ENCODE data around the gene FAM118B.
A peak's percentile ranks its signal among the peaks of the same experiment; 100 is the strongest.
"Not testable (repeated sequence)": the region's sequence is repeated elsewhere in the genome, so short reads cannot be mapped to it uniquely, and the experiment has no call there.

Gene FAM118B

DNA sequence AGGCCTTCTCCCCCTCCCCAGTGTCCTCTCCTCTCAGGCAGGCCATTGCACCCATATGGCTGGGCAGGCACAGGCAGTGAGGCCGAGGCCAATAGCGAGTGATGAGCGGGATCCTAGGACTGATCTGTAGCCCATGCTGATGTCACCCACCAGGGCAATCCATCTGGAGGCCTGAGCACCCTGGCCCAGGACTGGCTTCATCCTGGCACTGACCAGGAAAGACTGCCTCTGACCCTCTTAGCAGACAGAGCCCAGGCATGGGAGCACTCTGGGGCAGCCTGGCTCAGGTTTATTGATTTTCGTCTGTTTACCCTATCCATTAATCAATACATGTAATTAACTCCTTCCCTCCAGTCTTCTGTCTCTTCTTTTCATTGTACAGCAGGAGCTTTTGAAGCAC lies 66.2 kb downstream of the FAM118B start:
- DNase-seq (ENCODE audit: low read depth), result no peak

DNA sequence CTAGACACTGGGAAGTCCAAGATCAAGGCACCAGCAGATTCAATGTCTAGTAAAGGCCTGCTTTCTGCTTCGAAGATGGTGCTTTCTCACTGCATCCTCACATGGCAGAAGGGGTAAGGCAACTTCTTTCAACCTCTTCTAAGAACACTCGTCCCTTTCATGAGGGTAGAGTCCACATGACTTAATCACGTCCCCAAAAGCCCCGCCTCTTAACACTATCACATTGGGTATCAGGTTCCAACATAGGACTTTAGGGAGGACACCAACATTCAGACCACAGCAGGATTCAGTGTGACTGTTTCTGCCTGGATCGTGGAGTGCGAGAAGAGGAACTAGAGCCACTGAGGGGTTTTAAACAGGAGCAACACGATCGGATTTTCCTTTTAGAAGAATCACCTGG lies 67.6 kb downstream of the FAM118B start:
- no peak for DNase-seq (ENCODE audit: low read depth)

DNA sequence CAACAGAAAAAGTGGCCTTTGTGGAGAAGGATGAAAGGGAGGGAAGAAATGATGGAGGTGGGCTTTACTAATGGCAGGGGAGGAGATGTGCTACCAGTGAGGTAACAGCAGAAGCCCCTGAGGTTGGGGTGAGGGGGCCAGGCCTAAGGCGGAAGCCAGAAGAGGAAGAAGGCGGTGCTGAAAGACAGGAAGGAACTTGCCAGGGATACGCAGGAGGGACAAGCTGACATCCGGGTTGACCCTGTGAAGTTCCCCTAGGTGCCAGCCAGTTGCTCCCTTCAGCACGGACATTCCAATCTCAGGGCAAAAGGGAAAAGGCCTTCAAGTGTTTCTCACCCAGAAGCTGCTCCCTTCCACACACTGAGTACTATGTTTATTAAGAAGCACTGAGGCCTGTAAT lies 69.0 kb downstream of the FAM118B start:
- DNase-seq (ENCODE audit: low read depth), result no peak

- DNase-seq (ENCODE audit: low read depth), result no peak
These were observed 69.7 kb downstream of the FAM118B start for GRCh38 chr11:126281245-126281644.

DNA sequence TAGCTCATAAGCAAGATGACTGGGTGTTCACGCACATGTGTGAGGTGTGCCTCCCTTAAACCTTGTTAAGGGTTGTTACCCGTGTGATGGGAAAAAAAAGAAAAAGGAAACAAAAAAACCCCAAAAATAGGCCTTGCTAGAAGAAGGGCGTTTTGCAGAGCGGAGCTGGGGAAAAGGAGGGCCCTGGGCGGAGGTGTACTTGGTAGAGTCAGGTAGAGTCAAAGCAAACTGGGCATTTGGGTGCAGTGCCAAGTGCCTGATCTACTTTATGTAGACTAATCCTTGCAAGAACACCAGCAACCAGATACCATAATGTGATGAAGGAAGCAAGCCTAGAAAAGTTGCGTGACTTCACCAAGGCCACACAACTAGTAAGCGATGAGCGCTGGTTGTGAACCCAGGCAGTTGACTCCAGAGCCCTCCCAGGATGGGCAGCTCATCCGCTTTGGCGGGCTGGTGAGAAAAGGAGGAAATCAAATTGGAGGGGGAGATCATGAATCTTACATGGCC lies 70.1 kb downstream of the FAM118B start:
- no peak for DNase-seq (ENCODE audit: low read depth)

DNA sequence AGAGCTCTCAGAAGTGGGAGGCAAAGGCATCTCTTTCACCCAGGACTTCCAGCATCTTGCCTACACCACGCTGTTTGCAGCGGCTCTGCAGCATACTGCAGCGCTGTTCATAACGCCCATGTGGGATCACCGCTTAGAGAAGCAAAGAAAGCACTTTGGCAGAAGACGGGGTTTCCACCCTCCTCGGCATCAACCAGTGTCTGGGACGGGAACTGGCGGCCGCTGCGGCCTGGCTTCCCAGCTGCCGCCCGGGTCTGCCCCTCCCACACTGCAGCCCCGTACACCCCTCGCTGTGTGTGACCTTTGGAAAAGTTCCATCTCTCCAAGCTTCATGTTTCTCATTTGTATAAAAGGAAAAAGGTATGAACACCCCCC lies 70.8 kb downstream of the FAM118B start:
- DNase-seq (ENCODE audit: low read depth), result peak; percentile 19

DNA sequence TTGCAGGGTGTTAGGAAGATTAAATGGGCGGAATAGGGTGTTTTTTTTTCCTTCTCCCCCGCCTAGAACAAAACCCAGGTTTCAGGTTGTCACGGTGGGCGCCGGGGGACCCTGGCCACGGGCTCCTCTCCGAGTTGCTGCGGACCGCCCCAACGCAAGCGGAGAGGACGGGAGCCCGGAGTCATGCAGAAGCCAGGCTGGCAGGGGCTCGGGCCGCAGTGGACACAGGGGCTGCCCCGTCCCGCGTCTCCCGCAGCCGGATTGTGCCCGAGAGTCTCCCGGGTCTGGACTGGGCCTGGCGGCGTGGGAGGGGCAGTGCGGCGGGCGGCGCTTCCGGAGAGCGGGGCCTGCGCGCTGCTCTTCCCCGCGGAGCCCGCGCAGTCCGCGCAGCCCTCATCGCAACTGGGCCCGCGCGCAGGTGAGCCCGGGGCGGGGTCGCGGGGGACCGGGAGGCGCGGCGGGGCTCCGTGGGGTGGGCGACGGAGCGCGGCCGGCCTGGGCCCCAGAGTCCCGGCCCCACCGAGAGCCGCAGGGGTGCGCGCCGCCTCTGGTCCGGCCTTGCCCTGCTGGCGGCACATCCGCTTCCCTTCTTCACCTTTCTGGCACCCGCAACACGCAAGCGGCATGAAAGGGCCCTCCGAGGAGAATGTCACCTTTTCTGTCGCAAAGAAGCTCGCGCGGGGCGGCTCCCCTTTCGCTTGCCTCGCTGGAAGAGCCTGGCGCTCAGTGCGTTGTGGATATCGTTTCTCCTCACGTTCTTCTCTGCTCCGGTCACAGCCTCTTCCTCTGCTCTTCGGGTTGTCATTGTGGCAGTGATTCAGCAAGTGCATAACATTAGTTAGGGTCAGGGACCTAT lies 71.4 kb downstream of the FAM118B start, which contains the start of gene TIRAP:
Gene TIRAP (plus strand): TSS at position 358 of the 856 bp plus-strand sequence. CDS start 7,802 bp downstream, outside the sequence.
- peak; percentile 38 for DNase-seq (ENCODE audit: low read depth)

DNA sequence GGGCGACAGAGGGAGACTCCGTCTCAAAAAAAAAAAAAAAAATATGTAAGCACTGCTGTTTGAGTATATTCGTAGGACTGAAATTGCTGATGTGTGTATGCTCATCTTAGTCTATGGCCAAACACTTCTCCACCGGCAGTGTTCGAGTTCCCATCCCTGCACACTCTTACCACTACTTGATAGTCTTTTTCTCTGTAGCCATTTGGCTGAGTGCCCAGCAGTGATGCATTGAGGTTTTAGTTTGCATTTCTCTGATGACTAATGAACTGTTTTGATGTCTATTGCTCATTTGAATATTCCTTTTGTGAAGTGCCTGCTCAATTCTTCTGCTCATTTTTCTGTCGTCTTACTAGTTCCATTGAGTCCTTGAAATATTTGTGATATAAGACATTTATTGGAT lies 73.2 kb downstream of the FAM118B start:
- DNase-seq (ENCODE audit: low read depth), result peak; percentile 76

- no peak for DNase-seq (ENCODE audit: low read depth)
These were observed 76.7 kb downstream of the FAM118B start for GRCh38 chr11:126288237-126288636.

DNA sequence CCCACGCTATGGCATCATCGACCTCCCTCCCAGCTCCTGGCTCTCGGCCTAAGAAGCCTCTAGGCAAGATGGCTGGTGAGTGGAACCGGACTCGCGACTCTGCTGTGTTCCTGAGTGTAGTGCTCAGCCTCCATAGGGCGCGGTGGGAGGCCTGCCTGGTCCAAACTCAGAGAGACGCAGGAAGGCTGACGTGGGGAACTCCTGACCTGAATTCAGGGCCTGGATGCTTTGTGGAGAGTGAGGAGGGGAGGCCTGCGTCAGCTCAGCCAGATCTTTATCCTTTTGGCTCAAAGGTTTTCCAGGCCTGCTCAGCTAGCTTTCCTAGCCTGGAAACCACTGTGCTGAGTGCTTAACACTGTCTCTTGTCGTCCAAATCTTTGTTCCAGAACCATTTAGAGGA lies 79.3 kb downstream of the FAM118B start:
- no peak for DNase-seq (ENCODE audit: low read depth)

DNA sequence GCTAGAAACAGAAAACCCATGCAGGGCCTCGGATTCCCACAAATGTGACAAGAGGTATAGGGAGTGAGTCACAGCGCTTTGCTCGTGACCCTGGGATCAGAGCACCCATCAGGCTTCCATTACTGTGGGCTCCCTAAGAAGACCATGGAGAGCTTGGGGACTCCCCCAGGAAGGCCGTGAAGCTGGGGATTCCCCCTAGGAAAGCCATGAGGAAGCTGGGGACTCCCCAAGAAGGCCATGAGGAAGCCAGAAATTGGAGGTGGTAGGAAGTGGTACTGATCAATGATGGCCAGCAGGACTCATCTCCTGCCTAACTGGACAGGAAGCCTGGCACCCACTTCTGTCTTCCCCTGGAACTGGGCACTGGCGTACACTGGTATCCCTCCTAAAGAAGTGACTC lies 82.1 kb downstream of the FAM118B start:
- no peak for DNase-seq (ENCODE audit: low read depth)

- DNase-seq (ENCODE audit: low read depth), result no peak
These were observed 85.4 kb downstream of the FAM118B start for GRCh38 chr11:126297004-126297403.

GRCh38 chr11:126303623-126304456 lies 92.3 kb downstream of the FAM118B start, which contains the start of gene DCPS:
DCPS (plus strand) TSS chr11:126304060; CDS start chr11:126304081, 21 bp downstream.
- DNase-seq (ENCODE audit: low read depth), result peak; percentile 77

DNA sequence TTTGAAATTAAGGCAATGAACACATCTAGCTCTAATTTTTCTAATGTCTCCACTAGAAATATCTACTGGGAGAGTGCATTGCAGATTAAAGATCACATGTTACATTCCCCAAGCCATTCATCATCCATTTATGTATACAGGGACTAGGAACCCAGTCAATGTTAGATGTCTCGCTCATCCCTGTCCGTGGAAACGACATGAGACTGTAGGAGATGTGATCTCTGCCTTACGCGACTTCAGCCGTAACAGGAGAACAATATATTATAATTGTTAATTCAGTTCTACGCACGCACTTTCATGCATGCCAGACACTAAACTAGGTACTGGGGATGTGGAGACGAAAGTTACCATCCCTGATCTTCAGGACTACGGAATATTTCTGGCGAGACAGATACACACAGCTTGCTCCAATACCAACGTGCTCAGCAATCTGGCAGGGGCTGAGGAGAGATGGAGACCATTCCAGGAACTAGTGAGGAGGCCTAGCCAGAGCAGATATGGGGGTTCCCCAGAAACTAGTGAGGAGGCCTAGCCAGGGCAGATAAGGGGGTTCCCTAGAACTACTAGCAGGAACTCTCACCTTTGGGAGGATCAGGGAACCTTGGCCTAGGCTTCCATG lies 93.0 kb downstream of the FAM118B start:
- no peak for DNase-seq (ENCODE audit: low read depth)

- DNase-seq (ENCODE audit: low read depth), result no peak
These were observed 94.1 kb downstream of the FAM118B start for GRCh38 chr11:126305699-126306098.

- DNase-seq (ENCODE audit: low read depth), result no peak
These were observed 96.1 kb downstream of the FAM118B start for GRCh38 chr11:126307706-126308105.

GRCh38 chr11:126308271-126308671 lies 96.7 kb downstream of the FAM118B start:
- no peak for DNase-seq (ENCODE audit: low read depth)

GRCh38 chr11:126308771-126309170 lies 97.2 kb downstream of the FAM118B start:
- not testable (repeated sequence) for DNase-seq (ENCODE audit: low read depth)

DNA sequence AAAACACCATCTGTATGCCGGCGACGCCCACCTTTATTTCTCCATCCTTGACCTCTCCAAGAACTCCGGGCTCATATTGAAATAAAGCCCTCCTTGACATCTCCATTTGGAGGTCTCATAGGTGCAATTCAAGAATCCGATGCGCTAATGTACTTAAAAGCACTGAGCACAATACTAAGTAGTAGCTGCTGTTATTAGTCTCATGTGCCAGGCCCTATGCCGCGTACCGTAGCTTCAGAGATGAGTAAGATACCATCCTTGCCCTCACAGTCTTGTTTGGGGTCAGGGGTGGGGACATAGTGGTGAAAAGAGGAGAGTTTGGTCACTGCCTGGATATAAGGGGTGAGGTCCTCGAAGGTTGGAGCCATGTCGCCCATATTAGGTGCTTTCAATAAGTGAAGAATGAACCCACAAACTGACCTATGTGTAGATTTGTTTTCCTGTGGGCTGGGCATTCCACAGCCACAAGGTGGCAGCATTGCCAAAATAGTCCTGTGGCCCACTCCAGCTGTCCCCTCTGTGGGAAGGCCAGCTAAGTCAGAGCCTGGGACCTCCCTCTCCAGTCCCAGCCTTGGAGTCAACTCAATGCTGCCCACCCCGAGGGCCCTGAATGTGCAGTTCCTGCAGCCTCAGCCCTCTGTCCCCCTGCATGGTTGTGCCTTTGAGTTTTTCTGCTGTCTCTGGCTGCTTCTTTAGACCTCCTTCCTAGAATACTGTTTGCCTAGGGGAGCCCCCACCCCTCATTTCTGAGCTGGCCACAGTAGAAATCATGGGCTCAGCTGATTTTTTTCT lies 98.8 kb downstream of the FAM118B start:
- DNase-seq (ENCODE audit: low read depth), result peak; percentile 42

- no peak for DNase-seq (ENCODE audit: low read depth)
These were observed 99.4 kb downstream of the FAM118B start for GRCh38 chr11:126310992-126311310.

All from activated T-cell treated with anti-CD3 and anti-CD28 coated beads for 1 hour (primary cell).